A549 (cell line): ENCODE measurements around the gene CNTN1.

Source experiments
- CHD4 ChIP-seq: fragments of 200-600 bp; sonication (generic); IDR thresholded peaks from 2 replicates; pipeline ENCODE4 v1.6.1; 2016; ENCODE audit warnings: antibody characterized with exemption, mild to moderate bottlenecking, borderline replicate concordance
- EP300 ChIP-seq, 2 experiments: fragments of >200 bp; sonication (Bioruptor Twin); formaldehyde crosslinking; IDR thresholded peaks; 2 replicates in 1 of 2; 3 replicates in 1 of 2; pipeline ENCODE4 v1.6.1; 2016 to 2017
- JUN ChIP-seq, 2 experiments: fragments of >200 bp; sonication (Bioruptor Twin); formaldehyde crosslinking; IDR thresholded peaks; 2 replicates in 1 of 2; 3 replicates in 1 of 2; pipeline ENCODE4 v1.6.1; 2016 to 2017
- MAFK ChIP-seq: fragments of 450-650 bp; IDR thresholded peaks from 2 replicates; pipeline ENCODE4 v1.6.1; 2014; ENCODE audit not compliant: partially characterized antibody
- MAZ ChIP-seq: fragments of 150-350 bp; IDR thresholded peaks from 2 replicates; pipeline ENCODE4 v1.6.1; 2014; ENCODE audit warnings: antibody characterized with exemption, low read depth, low read length, borderline replicate concordance
- NFE2L2 ChIP-seq: fragments of 150-350 bp; conservative IDR thresholded peaks from 2 replicates; pipeline ENCODE4 v1.6.1; 2014; ENCODE audit warnings: low read length
- POLR2A ChIP-seq: IDR thresholded peaks from 2 replicates; pipeline ENCODE4 v1.6.1; 2012; ENCODE audit warnings: mild to moderate bottlenecking, low read length
- RAD21 ChIP-seq, 2 experiments: fragments of >200 bp in 1 of 2; sonication (Bioruptor Twin) in 1 of 2; formaldehyde crosslinking in 1 of 2; IDR thresholded peaks in 1 of 2; conservative IDR thresholded peaks in 1 of 2; 2 replicates in 1 of 2; 3 replicates in 1 of 2; pipeline ENCODE4 v1.6.1; 2012 to 2018; ENCODE audit warnings: inconsistent platforms in 1 of 2
- RNF2 ChIP-seq: fragments of 200-600 bp; sonication (generic); IDR thresholded peaks from 2 replicates; pipeline ENCODE4 v1.6.1; 2016; ENCODE audit warnings: low read depth, mild to moderate bottlenecking, antibody characterized with exemption, moderate library complexity, borderline replicate concordance
- TF ChIP-seq, protein P1 (sequence below): fragments of >200 bp; sonication (Bioruptor Twin); formaldehyde crosslinking; IDR thresholded peaks from 3 replicates; pipeline ENCODE4 v1.5.1; 2016
- TF ChIP-seq, protein P2 (sequence below): IDR thresholded peaks from 2 replicates; pipeline ENCODE4 v1.6.1; 2012

DNA sequence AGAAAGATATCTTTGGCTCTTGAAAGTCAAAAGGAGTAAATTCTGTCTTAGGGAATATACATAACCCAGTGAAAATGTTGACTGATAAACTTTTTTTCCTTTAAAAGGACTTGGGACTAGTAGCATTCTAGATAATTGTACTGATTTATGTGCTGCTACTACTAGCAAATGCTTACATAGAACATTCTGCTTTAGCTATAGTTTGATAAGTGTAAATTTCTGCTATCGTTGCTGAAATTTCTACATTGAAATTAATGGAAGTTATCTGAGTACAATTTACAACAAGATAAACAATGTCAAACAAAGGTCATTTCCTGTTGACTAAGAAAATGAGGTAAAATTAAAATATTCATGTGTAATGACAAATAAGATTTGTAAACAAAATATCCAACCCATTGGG is 48.3 kb upstream of the CNTN1 start:
- TF ChIP-seq, protein P1, sequence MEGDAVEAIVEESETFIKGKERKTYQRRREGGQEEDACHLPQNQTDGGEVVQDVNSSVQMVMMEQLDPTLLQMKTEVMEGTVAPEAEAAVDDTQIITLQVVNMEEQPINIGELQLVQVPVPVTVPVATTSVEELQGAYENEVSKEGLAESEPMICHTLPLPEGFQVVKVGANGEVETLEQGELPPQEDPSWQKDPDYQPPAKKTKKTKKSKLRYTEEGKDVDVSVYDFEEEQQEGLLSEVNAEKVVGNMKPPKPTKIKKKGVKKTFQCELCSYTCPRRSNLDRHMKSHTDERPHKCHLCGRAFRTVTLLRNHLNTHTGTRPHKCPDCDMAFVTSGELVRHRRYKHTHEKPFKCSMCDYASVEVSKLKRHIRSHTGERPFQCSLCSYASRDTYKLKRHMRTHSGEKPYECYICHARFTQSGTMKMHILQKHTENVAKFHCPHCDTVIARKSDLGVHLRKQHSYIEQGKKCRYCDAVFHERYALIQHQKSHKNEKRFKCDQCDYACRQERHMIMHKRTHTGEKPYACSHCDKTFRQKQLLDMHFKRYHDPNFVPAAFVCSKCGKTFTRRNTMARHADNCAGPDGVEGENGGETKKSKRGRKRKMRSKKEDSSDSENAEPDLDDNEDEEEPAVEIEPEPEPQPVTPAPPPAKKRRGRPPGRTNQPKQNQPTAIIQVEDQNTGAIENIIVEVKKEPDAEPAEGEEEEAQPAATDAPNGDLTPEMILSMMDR, result no peak
- no peak for TF ChIP-seq RAD21 (conservative IDR thresholded peaks at IDR 0.05 in 1 of 2, IDR thresholded peaks at IDR 0.05 in 1 of 2)
- no peak for TF ChIP-seq JUN (IDR thresholded peaks at IDR 0.05)
- TF ChIP-seq RNF2, result no peak
- TF ChIP-seq CHD4, result no peak
- TF ChIP-seq, protein P2, sequence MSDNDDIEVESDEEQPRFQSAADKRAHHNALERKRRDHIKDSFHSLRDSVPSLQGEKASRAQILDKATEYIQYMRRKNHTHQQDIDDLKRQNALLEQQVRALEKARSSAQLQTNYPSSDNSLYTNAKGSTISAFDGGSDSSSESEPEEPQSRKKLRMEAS, result no peak
- no peak for TF ChIP-seq EP300 (IDR thresholded peaks at IDR 0.05)
- no peak for TF ChIP-seq POLR2A
- TF ChIP-seq NFE2L2, result no peak
- no peak for TF ChIP-seq MAFK
- TF ChIP-seq MAZ, result no peak
